ENCODE results near the gene ZNF543. TPM values are rescaled to one million over a fixed set of nuclear protein-coding genes. Genes with fewer than 3 reads are reported as not detected.

ZNF543 gene
- polyA plus RNA-seq, 1 experiment, result 1.7 TPM

DNA sequence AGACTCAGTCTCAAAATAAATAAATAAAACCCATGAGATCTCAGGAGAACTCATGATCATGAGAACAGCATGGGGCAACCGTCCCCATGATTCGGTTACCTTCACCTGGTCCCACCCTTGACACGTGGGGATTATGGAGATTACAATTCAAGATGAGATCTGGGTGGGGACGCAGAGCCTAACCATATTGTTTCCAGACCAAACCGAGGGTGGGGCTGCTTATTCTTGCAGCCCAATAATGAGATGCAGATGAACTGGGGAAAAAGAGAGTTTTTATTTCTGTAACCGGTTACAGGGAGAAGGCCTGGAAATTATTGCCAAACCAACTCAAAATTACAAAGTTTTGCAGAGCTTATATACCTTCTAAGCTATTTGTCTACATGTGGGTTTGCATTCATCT lies 55.9 kb downstream of the ZNF543 start:
- no peak overlapping the region for H3K4me3 ChIP-seq (ENCODE audit: low read depth, low read length)
- no peaks in the 10 kb centered on the region for H3K27me3 ChIP-seq (ENCODE audit: control insufficient read depth, insufficient read depth, low read length)
- no peak for DNase-seq (ENCODE audit: low read depth)
- peaks cover 21% of the 10 kb centered on the region for H3K36me3 ChIP-seq (ENCODE audit: control insufficient read depth, insufficient read depth, low read length)
- ChIA-PET CTCF (no interaction called here), POLR2A (no interaction called here)
- TF ChIP-seq, protein P1, sequence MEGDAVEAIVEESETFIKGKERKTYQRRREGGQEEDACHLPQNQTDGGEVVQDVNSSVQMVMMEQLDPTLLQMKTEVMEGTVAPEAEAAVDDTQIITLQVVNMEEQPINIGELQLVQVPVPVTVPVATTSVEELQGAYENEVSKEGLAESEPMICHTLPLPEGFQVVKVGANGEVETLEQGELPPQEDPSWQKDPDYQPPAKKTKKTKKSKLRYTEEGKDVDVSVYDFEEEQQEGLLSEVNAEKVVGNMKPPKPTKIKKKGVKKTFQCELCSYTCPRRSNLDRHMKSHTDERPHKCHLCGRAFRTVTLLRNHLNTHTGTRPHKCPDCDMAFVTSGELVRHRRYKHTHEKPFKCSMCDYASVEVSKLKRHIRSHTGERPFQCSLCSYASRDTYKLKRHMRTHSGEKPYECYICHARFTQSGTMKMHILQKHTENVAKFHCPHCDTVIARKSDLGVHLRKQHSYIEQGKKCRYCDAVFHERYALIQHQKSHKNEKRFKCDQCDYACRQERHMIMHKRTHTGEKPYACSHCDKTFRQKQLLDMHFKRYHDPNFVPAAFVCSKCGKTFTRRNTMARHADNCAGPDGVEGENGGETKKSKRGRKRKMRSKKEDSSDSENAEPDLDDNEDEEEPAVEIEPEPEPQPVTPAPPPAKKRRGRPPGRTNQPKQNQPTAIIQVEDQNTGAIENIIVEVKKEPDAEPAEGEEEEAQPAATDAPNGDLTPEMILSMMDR (IDR thresholded peaks at IDR 0.05; ENCODE audit: insufficient read depth, low read depth, low read length), result no peak

DNA sequence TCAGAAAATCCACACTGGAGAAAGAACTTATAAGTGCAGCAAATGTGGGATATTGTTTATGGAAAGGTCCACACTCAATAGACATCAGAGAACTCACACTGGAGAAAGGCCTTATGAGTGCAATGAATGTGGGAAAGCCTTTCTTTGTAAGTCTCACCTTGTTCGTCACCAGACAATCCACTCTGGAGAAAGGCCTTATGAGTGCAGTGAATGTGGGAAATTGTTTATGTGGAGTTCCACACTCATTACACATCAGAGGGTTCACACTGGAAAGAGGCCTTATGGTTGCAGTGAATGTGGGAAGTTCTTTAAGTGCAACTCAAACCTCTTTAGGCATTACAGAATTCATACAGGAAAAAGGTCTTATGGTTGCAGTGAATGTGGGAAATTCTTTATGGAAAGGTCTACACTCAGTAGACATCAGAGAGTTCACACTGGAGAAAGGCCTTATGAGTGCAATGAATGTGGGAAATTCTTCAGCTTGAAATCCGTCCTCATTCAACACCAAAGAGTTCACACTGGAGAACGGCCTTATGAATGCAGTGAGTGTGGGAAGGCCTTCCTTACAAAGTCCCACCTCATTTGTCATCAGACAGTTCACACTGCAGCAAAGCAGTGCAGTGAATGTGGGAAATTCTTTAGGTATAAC lies 57.4 kb downstream of the ZNF543 start:
- Histone ChIP-seq H3K36me3 (ENCODE audit: control insufficient read depth, insufficient read depth, low read length) (peaks cover 18% of the 10 kb centered on the region), H3K27me3 (ENCODE audit: control insufficient read depth, insufficient read depth, low read length) (no peaks in the 10 kb centered on the region), H3K4me3 (ENCODE audit: low read depth, low read length) (no peak overlapping the region)
- DNase-seq (ENCODE audit: low read depth), result no peak
- TF ChIP-seq, protein P1 (IDR thresholded peaks at IDR 0.05; ENCODE audit: insufficient read depth, low read depth, low read length), result no peak
- CTCF ChIA-PET, result no interaction called here
- POLR2A ChIA-PET, result no interaction called here

Other genes starting within 250 kb of the ZNF543 start
- gene USP29, start 200.5 kb upstream of the ZNF543 start, polyA plus RNA-seq (2011; rRNA removed), result not detected in 2 replicates
- gene ZIM3, start 175.3 kb upstream of the ZNF543 start, polyA plus RNA-seq (2011; rRNA removed), result not detected in 2 replicates
- gene DUXA, start 153.0 kb upstream of the ZNF543 start, polyA plus RNA-seq (2011; rRNA removed), result not detected in 2 replicates
- 7.0 and 7.1 TPM in 2 replicates for gene ZNF264, start 129.0 kb upstream of the ZNF543 start, polyA plus RNA-seq (2011; rRNA removed)
- 1.3 and 1.5 TPM in 2 replicates for gene AURKC, start 89.4 kb upstream of the ZNF543 start, polyA plus RNA-seq (2011; rRNA removed)
- 5.1 and 5.2 TPM in 2 replicates for gene ZNF805, start 79.8 kb upstream of the ZNF543 start, polyA plus RNA-seq (2011; rRNA removed)
- 11.7 and 13.9 TPM in 2 replicates for gene ZNF460, start 40.0 kb upstream of the ZNF543 start, polyA plus RNA-seq (2011; rRNA removed)
- 5.4 and 7.4 TPM in 2 replicates for gene ZNF304, start 30.8 kb downstream of the ZNF543 start, polyA plus RNA-seq (2011; rRNA removed)
- 11.0 and 16.3 TPM in 2 replicates for gene TRAPPC2B, start 43.1 kb downstream of the ZNF543 start, polyA plus RNA-seq (2011; rRNA removed)
- gene ZNF547, start 43.1 kb downstream of the ZNF543 start, polyA plus RNA-seq (2011; rRNA removed), result 3.4 and 3.5 TPM in 2 replicates
- gene ZNF548, start 69.4 kb downstream of the ZNF543 start, polyA plus RNA-seq (2011; rRNA removed), result 12.7 and 13.3 TPM in 2 replicates
- 4.2 and 6.0 TPM in 2 replicates for gene ZNF17, start 90.7 kb downstream of the ZNF543 start, polyA plus RNA-seq (2011; rRNA removed)
- gene ZNF749, start 114.9 kb downstream of the ZNF543 start, polyA plus RNA-seq (2011; rRNA removed), result 10.0 and 11.4 TPM in 2 replicates
- 0.13 and 0.21 TPM in 2 replicates for gene VN1R1, start 136.7 kb downstream of the ZNF543 start, polyA plus RNA-seq (2011; rRNA removed)
- gene ZNF772, start 157.1 kb downstream of the ZNF543 start, polyA plus RNA-seq (2011; rRNA removed), result 3.6 and 5.8 TPM in 2 replicates
- gene ZNF419, start 167.3 kb downstream of the ZNF543 start, polyA plus RNA-seq (2011; rRNA removed), result 8.8 and 11.0 TPM in 2 replicates
- gene ZNF773, start 179.5 kb downstream of the ZNF543 start, polyA plus RNA-seq (2011; rRNA removed), result 13.0 and 13.1 TPM in 2 replicates
- gene ZNF549, start 206.9 kb downstream of the ZNF543 start, polyA plus RNA-seq (2011; rRNA removed), result 2.5 and 3.8 TPM in 2 replicates
- 6.3 and 7.2 TPM in 2 replicates for gene ZNF550, start 239.4 kb downstream of the ZNF543 start, polyA plus RNA-seq (2011; rRNA removed)